ENCODE measurements around the gene KLK15.

GRCh38 chr19:50858886-50859285, 25.5 kb upstream of the KLK15 start:
- TF ChIP-seq SNAI1 (CRISPR knock-in tag; IDR thresholded peaks at IDR 0.05; ENCODE audit: borderline replicate concordance) = no peak
- TF ChIP-seq CTCF (CRISPR knock-in tag; IDR thresholded peaks at IDR 0.05) = no peak
- no peak for TF ChIP-seq POLR2A (IDR thresholded peaks at IDR 0.05; ENCODE audit: insufficient read depth in 1 of 2, low read depth in 2 of 2, low read length in 2 of 2)
- no peak for TF ChIP-seq CEBPB (IDR thresholded peaks at IDR 0.05; ENCODE audit: borderline replicate concordance, low read depth, low read length)
- no peak for TF ChIP-seq SOX13 (IDR thresholded peaks at IDR 0.05)
- TF ChIP-seq SOX13 (CRISPR knock-in tag; conservative IDR thresholded peaks at IDR 0.05 in 1 of 2, IDR thresholded peaks at IDR 0.05 in 1 of 2) = no peak
